Right lobe of liver (tissue), 4 donors: Measurements from ENCODE around the gene SCGB3A1.

Experiments
- POLR2A ChIP-seq: fragments of 450-650 bp; IDR thresholded peaks from one replicate; pipeline ENCODE4 v1.6.1; 2017; ENCODE audit warnings: antibody characterized with exemption, mild to moderate bottlenecking
- TF ChIP-seq, protein P1 (sequence below), 4 donors: fragments of 200-600 bp in 3 of 4; fragments of 450-650 bp in 1 of 4; IDR thresholded peaks; one replicate each; pipeline versions ENCODE4 v1.5.1 to v1.8.0; 2016 to 2022; ENCODE audit warnings: antibody characterized with exemption in 4 of 4, mild to moderate bottlenecking in 2 of 4
- donor health status: DM: no; HTN: no; CAD: no.
- donor health status: DM: no; HTN: no; CAD: no.
- donor health status: DM: no; HTN: yes; CAD: no.

- no peak for TF ChIP-seq POLR2A
- TF ChIP-seq, protein P1, sequence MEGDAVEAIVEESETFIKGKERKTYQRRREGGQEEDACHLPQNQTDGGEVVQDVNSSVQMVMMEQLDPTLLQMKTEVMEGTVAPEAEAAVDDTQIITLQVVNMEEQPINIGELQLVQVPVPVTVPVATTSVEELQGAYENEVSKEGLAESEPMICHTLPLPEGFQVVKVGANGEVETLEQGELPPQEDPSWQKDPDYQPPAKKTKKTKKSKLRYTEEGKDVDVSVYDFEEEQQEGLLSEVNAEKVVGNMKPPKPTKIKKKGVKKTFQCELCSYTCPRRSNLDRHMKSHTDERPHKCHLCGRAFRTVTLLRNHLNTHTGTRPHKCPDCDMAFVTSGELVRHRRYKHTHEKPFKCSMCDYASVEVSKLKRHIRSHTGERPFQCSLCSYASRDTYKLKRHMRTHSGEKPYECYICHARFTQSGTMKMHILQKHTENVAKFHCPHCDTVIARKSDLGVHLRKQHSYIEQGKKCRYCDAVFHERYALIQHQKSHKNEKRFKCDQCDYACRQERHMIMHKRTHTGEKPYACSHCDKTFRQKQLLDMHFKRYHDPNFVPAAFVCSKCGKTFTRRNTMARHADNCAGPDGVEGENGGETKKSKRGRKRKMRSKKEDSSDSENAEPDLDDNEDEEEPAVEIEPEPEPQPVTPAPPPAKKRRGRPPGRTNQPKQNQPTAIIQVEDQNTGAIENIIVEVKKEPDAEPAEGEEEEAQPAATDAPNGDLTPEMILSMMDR (IDR thresholded peaks at IDR 0.05) = no peak
Observed at GRCh38 chr5:180596115-180596667, 4.9 kb upstream of the SCGB3A1 start.
